SK-N-SH (cell line): ENCODE results near the gene AKT2. TPM values are rescaled to one million over a fixed set of nuclear protein-coding genes. Genes with fewer than 3 reads are reported as not detected.

Experiments used
- CTCF ChIA-PET: fragments of 300-600, 350-600 bp; formaldehyde crosslinking; extraction: SDS; loops from one replicate; lab custom pipeline; 2021; lab: Yijun Ruan, JAX
- POLR2A ChIA-PET: fragments of 350-600 bp; sonication (Branson Sonifier 250); formaldehyde crosslinking; extraction: SDS; loops from one replicate; lab custom pipeline; 2020; ENCODE audit warnings: antibody characterized with exemption, inconsistent platforms; lab: Yijun Ruan, JAX
- DNase-seq: peaks from one replicate; pipeline ENCODE4 v3.0.0; 2012
- H2AFZ ChIP-seq: fragments of 200-600 bp; sonication (generic); 2 replicates; pipeline ENCODE4 v1.8.1; 2016; ENCODE audit warnings: antibody characterized with exemption, mild to moderate bottlenecking, low read depth
- H3F3A ChIP-seq: fragments of 200-600 bp; sonication (generic); replicated peaks from 2 replicates; pipeline ENCODE3; 2016; ENCODE audit warnings: antibody characterized with exemption, mild to moderate bottlenecking; ENCODE audit not compliant: insufficient read depth
- H3K27ac ChIP-seq, 2 experiments: fragments of 200-500 bp in 1 of 2; fragments of 200-600 bp in 1 of 2; sonication (Bioruptor generic) in 1 of 2; sonication (generic), shearing (Covaris generic) in 1 of 2; 2 replicates each; pipeline versions ENCODE4 v1.5.1 to v1.6.1; 2014 to 2016; ENCODE audit warnings: low read depth in 2 of 2, inconsistent platforms in 1 of 2, low read length in 1 of 2, mild to moderate bottlenecking in 1 of 2, mixed read lengths in 1 of 2
- H3K27me3 ChIP-seq: fragments of 200-600 bp; sonication (generic), shearing (Covaris generic); 2 replicates; pipeline ENCODE4 v1.6.1; 2016; ENCODE audit warnings: mixed run types; ENCODE audit not compliant: insufficient read depth
- H3K36me3 ChIP-seq, 2 experiments: fragments of 200-500 bp in 1 of 2; fragments of 200-600 bp in 1 of 2; sonication (Bioruptor generic) in 1 of 2; sonication (generic) in 1 of 2; replicated peaks in 1 of 2; 2 replicates each; pipeline versions ENCODE3 to v1.5.1; 2014 to 2016; ENCODE audit warnings: low read length in 1 of 2, mild to moderate bottlenecking in 1 of 2; ENCODE audit not compliant: insufficient read depth in 2 of 2, control insufficient read depth in 1 of 2
- H3K4me1 ChIP-seq, 2 experiments: fragments of 200-500 bp in 1 of 2; fragments of 200-600 bp in 1 of 2; sonication (Bioruptor generic) in 1 of 2; sonication (generic), shearing (Covaris generic) in 1 of 2; 2 replicates each; pipeline versions ENCODE4 v1.5.1 to v1.6.1; 2014 to 2016; ENCODE audit warnings: low read depth in 1 of 2, low read length in 1 of 2, mixed run types in 1 of 2; ENCODE audit not compliant: insufficient read depth in 2 of 2, control insufficient read depth in 1 of 2
- H3K4me2 ChIP-seq: fragments of 200-600 bp; sonication (generic), shearing (Covaris generic); 2 replicates; pipeline ENCODE4 v1.6.1; 2017; ENCODE audit warnings: mixed run types
- H3K4me3 ChIP-seq, 2 experiments: fragments of 200-500 bp in 1 of 2; fragments of 200-600 bp in 1 of 2; sonication (Bioruptor generic) in 1 of 2; sonication (generic), shearing (Covaris generic) in 1 of 2; 2 replicates each; pipeline versions ENCODE4 v1.5.1 to v1.8.1; 2014 to 2016; ENCODE audit warnings: low read depth in 2 of 2, inconsistent platforms in 1 of 2, low read length in 1 of 2, mild to moderate bottlenecking in 1 of 2, mixed read lengths in 1 of 2, moderate library complexity in 1 of 2
- H3K79me2 ChIP-seq: fragments of 200-600 bp; sonication (generic); 2 replicates; pipeline ENCODE4 v1.8.1; 2017; ENCODE audit warnings: mild to moderate bottlenecking; ENCODE audit not compliant: insufficient read depth
- H3K9ac ChIP-seq: fragments of 200-600 bp; sonication (generic); 2 replicates; pipeline ENCODE4 v1.6.1; 2017; ENCODE audit warnings: mixed run types
- H3K9me2 ChIP-seq: fragments of 200-600 bp; sonication (generic); 2 replicates; pipeline ENCODE4 v1.6.1; 2017; ENCODE audit warnings: mixed run types
- H3K9me3 ChIP-seq: fragments of 200-600 bp; sonication (generic); 2 replicates; pipeline ENCODE4 v1.6.1; 2017; ENCODE audit warnings: mixed run types, mild to moderate bottlenecking, moderate library complexity
- H4K20me1 ChIP-seq: fragments of 200-600 bp; sonication (generic); 2 replicates; pipeline ENCODE4 v1.6.1; 2017; ENCODE audit warnings: mild to moderate bottlenecking, mixed run types; ENCODE audit not compliant: insufficient read depth
- CHD2 ChIP-seq: fragments of 150-350 bp; IDR thresholded peaks from 2 replicates; pipeline ENCODE4 v1.6.1; 2018; ENCODE audit warnings: low read length; ENCODE audit not compliant: partially characterized antibody
- EP300 ChIP-seq, 2 experiments: IDR thresholded peaks; 2 replicates each; pipeline versions ENCODE4 v1.4.0 to v1.6.1; 2012; ENCODE audit warnings: borderline replicate concordance in 1 of 2, low read depth in 1 of 2, low read length in 1 of 2
- EZH2phosphoT487 ChIP-seq: fragments of 200-600 bp; sonication (generic); IDR thresholded peaks from 2 replicates; pipeline ENCODE4 v1.6.1; 2017; ENCODE audit warnings: low read depth, mixed run types, mild to moderate bottlenecking, antibody characterized with exemption, moderate library complexity, borderline replicate concordance
- FOSL2 ChIP-seq: IDR thresholded peaks from 2 replicates; pipeline ENCODE4 v1.4.0; 2012; ENCODE audit warnings: low read depth, mild to moderate bottlenecking, moderate library complexity, borderline replicate concordance
- FOXM1 ChIP-seq: IDR thresholded peaks from 2 replicates; pipeline ENCODE4 v1.4.0; 2012; ENCODE audit warnings: low read depth, mild to moderate bottlenecking
- GABPA ChIP-seq: IDR thresholded peaks from 2 replicates; pipeline ENCODE4 v1.4.0; 2012; ENCODE audit warnings: low read depth, mild to moderate bottlenecking
- JUND ChIP-seq: IDR thresholded peaks from 2 replicates; pipeline ENCODE4 v1.4.0; 2012
- MEF2A ChIP-seq: IDR thresholded peaks from 2 replicates; pipeline ENCODE4 v1.4.0; 2012; ENCODE audit warnings: low read depth, borderline replicate concordance
- MXI1 ChIP-seq: IDR thresholded peaks from 2 replicates; pipeline ENCODE4 v1.6.1; 2012; ENCODE audit warnings: mild to moderate bottlenecking, low read depth, low read length, improper control_type of control experiment
- NRF1 ChIP-seq: IDR thresholded peaks from 2 replicates; pipeline ENCODE4 v1.6.1; 2012; ENCODE audit warnings: low read depth, mild to moderate bottlenecking, low read length
- RAD21 ChIP-seq: IDR thresholded peaks from 2 replicates; pipeline ENCODE4 v1.6.1; 2012; ENCODE audit warnings: mild to moderate bottlenecking, low read length
- RCOR1 ChIP-seq: fragments of 150-350 bp; IDR thresholded peaks from 2 replicates; pipeline ENCODE4 v1.6.1; 2017; ENCODE audit warnings: antibody characterized with exemption, low read length
- REST ChIP-seq: IDR thresholded peaks from 2 replicates; pipeline ENCODE4 v1.6.1; 2012; ENCODE audit warnings: mild to moderate bottlenecking, low read depth, low read length, moderate library complexity
- TCF12 ChIP-seq: IDR thresholded peaks from 2 replicates; pipeline ENCODE4 v1.4.0; 2012
- YY1 ChIP-seq: IDR thresholded peaks from 2 replicates; pipeline ENCODE4 v1.4.0; 2012; ENCODE audit warnings: low read depth, mild to moderate bottlenecking
- ZBTB33 ChIP-seq: IDR thresholded peaks from 2 replicates; pipeline ENCODE4 v1.4.0; 2012; ENCODE audit warnings: low read depth, borderline replicate concordance
- WGBS: methylation state at CpG from one replicate; pipeline ENCODE4 v1.1.6; 2017; ENCODE audit warnings: low lambda C conversion rate; 5-methylcytosine and 5-hydroxymethylcytosine counted together
- polyA plus RNA-seq, 3 experiments: library from polyadenylated mRNA; depleted of rRNA; stranded (reverse); fragments of >200 nt; gene quantifications; 2 replicates each; pipeline ENCODE4 v1.2.3, GENCODE V29; 2012

The AKT2 gene
- polyA plus RNA-seq, 1 of the 3 experiments (the other 2 are of a cell fraction), result 99.8 TPM

- H2AFZ ChIP-seq, result no peak overlapping the region
- no peak overlapping the region for H3K4me3 ChIP-seq
- no peaks in the 10 kb centered on the region for H3F3A ChIP-seq
- H3K36me3 ChIP-seq, result peaks cover 15 to 50% of the 10 kb centered on the region in 2 experiments
- TF ChIP-seq CHD2 (no peak), ZBTB33 (no peak), RCOR1 (no peak), FOSL2 (no peak), JUND (no peak), NRF1 (no peak), REST (no peak)
- H3K9me2 ChIP-seq, result no peaks in the 10 kb centered on the region
- H3K4me2 ChIP-seq, result no peak overlapping the region
- peaks cover 14% of the 10 kb centered on the region for H4K20me1 ChIP-seq
- no peak overlapping the region for H3K27ac ChIP-seq
- no peak for DNase-seq
- H3K9me3 ChIP-seq, result no peaks in the 10 kb centered on the region
- H3K79me2 ChIP-seq, result peaks cover 33% of the 10 kb centered on the region
- WGBS, result 97% methylated on average over 15 of the region's 16 CpGs
- no peak overlapping the region for H3K9ac ChIP-seq
- POLR2A ChIA-PET, result no interaction called here
- H3K4me1 ChIP-seq, result no peaks in the 10 kb centered on the region; a peak in 1 of 4 replicates
- CTCF ChIA-PET, result interaction anchor here (1.2 kb wide), 1 partner anchor 38 kb away, joined by 3 read pairs; no protein-coding TSS in a partner anchor
- no peaks in the 10 kb centered on the region for H3K27me3 ChIP-seq
These were observed 30.3 kb downstream of the AKT2 start for GRCh38 chr19:40254714-40255418.

- DNase-seq, result no peak
- H3K9ac ChIP-seq, result no peak overlapping the region
- no peaks in the 10 kb centered on the region for H3K27me3 ChIP-seq
- no peaks in the 10 kb centered on the region for H3K9me2 ChIP-seq
- no peak overlapping the region for H2AFZ ChIP-seq
- ChIA-PET POLR2A (interaction anchor here (0.6 kb wide), 1 partner anchor 13 kb away, joined by 3 read pairs; no protein-coding TSS in a partner anchor), CTCF (interaction anchor here (1.0 to 1.1 kb wide), 2 partner anchors 13 to 36 kb away, joined by 3 read pairs; partner anchors contain the start of gene TTC9B)
- H3K9me3 ChIP-seq, result no peaks in the 10 kb centered on the region
- no peaks in the 10 kb centered on the region for H3F3A ChIP-seq
- H3K4me2 ChIP-seq, result no peak overlapping the region
- H4K20me1 ChIP-seq, result peaks cover 12% of the 10 kb centered on the region; the same call in 1 of the 2 replicates
- peaks cover 24% of the 10 kb centered on the region for H3K79me2 ChIP-seq
- no peaks in the 10 kb centered on the region; a peak in 1 of 4 replicates for H3K4me1 ChIP-seq
- TF ChIP-seq EZH2phosphoT487 (no peak), GABPA (no peak), CHD2 (no peak), JUND (no peak), RCOR1 (no peak), TCF12 (no peak), MEF2A (no peak), RAD21 (no peak), FOXM1 (no peak), EP300 (IDR thresholded peaks at IDR 0.05; ENCODE audit: borderline replicate concordance in 1 of 2, low read depth in 1 of 2, low read length in 1 of 2) (no peak), ZBTB33 (no peak), YY1 (no peak), MXI1 (no peak)
- H3K27ac ChIP-seq, result no peak overlapping the region
- no peak overlapping the region for H3K4me3 ChIP-seq
- H3K36me3 ChIP-seq, result peaks cover 15 to 59% of the 10 kb centered on the region in 2 experiments
- 97% methylated on average over 8 of the region's 8 CpGs for WGBS
These were observed 31.5 kb downstream of the AKT2 start for GRCh38 chr19:40253611-40254092.
